HS-5 (cell line): ENCODE measurements around the gene GID8.

Source experiments
- DNase-seq: peaks from one replicate; pipeline ENCODE4 v3.0.0-alpha.2; 2012; ENCODE audit warnings: low read depth

GID8 gene

DNA sequence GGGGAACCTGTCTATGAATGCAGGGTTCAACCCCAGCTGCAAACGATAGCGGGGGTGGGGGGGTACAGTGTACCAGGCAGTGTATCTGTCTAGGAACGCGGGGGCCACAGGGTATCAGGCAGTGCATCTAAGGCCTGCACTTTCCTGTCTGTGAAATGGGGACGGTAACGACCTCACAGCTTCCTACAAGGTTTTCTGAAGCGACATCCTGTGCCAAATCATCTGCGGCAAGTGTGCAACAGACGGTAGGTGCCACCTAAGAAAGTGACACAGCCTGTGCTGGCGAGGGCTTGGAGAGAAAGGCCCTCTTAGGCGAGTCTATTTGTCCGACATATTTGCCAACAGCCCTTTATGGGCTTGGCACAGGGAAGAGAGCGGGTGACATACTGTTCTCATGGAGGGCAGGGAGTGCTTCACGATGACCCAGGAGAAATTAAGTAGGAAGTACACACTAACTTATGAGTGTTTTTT lies 15.5 kb upstream of the GID8 start:
- DNase-seq: no peak

DNA sequence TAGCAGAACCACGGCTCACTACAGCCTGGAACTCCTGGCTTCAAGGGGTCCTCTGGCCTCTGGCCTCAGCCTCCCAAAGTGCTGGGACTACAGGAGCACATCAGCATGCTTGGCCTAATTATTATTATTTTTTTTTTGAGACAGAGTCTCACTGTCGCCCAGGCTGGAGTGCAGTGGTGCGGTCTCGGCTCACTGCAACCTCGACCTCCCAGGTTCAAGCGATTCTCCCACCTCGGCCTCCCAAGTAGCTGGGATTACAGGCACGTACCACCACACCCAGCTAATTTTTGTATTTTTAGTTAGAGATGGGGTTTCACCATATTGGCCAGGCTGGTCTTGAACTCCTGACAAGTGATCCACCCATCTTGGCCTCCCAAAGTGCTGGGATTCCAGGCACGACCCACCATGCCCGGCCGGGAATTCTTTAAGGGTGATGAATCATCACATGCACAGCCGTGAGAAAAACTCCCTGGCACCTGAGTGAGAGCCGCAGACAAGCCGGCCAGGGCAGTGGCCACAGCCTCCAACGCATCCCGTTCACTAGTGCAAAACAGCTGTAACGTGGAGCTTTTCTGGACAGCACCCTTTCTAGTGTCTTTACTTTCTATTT lies 14.8 kb upstream of the GID8 start:
- peak; percentile 46 for DNase-seq

DNA sequence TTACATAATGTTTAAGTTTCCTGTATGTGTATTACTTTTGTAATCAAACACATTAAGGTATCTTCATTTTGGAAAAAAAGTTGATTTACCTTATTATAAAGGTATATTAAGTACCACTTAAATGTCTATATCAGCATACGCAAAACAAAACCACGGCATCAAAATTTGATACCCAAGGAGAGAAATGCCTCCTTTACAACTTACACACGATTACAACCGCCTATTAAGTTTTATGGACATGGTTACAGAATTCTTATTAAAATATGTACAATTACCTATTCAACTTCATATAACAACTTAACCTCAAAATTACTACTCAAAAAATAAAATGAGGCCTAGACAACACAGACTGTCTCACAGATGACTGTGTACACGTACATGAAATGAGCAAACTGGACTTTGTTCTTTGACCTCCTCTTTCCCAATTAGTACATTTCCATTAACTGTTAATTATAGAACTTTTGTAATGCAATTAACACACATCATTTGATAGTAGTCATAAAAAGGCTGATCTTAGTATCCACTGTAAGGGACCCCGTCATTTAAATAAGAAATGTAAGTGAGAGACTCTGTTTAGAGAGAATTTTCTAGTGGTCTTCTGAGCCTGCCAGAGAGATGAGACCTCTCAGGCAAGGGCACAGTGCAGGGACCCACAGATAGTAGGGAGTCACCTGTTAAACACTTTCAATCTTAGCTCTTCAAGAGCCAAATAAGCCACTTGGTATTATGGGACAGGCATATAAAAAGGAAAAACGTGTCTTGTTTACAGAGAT lies 14.1 kb upstream of the GID8 start:
- DNase-seq: no peak

DNA sequence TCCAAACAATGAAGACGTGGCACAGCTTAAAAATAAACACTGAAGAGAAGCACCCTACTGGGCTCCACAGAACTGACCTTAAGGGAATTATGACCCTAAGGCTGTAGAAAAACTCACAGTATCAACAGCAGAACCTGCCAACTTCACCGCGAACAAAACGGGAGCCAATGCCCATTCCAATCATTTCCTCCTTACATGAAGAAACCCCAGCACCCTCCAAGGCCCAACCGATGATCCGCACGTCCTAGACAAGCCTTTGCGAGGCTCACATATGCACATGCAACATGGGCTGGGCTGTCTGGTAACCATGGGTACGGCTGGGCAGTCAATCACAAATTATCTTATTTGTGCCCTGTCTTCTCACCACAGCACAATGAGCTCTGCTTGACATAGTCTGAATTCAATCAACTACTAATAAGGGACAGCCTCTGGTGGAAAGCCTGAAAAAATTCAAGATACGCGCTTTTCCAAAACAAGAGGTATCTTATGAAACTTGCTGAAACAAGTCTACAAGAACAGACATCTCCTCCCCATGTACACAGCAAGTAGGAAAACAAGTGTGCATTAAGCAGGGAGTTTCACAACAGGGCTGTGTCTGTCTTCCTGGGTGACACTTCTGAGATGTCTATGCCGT lies 13.4 kb upstream of the GID8 start:
- DNase-seq: no peak

DNA sequence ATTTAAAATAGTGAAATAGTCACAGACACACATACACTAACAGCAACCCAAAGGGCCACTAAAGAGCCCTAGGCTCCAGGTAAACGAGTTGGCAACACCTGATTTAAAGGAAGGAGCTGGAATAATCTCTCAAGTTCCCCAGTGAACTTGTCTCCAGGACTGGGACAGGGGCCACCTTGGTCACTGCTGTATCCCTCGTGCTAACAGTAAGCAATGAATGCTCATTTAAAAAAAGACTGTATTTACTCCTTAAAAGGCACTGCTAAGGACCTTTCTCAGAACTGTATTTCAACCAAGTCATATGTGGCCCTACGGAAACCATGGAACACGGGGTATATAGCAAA lies 12.9 kb upstream of the GID8 start:
- no peak for DNase-seq

DNA sequence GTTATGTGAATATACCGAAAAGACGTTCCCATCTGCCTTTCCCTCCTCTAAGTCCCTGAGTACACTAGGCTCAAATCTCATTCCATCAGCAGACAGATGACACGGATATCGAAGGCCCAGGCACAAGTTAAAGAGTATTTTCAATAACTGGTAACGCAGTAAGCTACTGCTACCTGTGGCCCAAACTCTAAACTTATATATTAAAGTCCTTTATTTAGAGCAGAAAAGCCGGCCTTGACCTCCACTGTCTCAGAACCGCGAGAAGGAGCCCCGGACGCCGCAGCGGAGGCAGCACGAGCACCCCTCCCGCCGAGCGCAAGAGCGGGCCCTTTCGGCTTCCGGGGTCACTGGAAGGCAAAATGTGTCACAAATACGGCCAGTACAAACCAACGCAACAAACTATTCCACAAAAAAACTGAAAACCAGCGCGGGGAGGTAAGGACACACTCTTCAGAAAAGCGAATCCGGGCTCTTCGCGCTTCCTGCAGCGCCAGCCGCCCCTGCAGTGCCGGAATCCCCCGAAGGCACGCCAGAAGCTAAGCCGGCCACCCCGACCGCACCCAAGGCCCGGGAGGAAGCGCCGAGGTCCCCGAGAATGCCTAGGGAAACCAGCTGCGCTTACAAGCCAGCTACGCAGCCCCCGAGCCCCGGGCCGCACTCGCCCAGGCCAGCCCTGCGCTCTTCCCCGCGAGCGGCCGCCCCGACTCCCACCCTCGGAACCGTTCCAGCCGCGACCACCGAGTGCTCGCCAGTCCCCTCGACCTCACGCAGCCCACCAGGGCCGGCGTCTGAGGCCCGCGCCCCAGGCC lies 12.3 kb upstream of the GID8 start:
- peak; percentile 23 for DNase-seq

DNA sequence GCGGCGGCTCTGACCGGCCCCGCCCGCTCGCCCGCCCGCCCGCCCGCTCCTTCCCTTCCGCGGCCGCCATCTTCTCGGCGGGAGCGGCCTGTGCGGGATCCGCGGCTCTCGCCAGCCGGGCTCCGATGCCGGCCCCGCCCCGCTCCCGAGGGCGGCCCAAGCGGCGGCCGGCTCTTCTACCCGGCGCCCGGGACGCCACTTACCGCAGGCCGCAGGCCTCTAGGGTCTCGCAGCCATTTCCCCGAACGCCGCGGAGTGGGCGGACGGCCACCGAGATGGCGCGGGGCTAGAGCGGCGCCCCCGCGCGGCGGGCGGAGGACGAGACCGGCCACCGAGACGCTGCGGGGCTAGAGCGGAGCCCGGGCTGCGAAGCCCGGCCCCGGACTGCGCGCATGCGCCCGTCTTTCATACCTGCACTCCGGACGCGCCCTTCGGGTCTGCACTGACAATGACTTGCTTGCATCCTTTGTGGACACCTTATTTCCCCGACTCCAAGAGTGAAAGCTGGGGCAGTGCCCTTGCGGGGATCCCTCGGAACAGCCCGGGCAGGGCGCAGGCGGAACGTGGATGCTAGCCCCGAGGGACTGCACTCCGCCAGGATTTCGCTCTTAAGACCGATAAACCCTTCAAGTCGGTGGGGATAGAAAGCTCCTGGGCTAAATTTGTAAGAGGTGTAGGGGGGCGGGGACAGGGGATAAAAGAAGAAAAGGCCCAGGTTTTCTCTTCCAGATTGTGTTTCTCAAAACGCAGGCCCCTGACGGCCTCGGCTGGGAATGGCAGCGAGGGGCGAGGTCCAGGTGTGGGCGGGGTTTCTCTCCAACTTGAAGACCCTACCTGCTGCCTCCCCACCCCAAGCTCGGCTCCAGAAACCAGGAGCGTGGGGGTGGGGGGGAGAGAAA lies 11.5 kb upstream of the GID8 start, which contains the start of gene DIDO1:
DIDO1 (minus strand) TSS at position 277 of the 899 bp plus-strand sequence.
- DNase-seq: peak; percentile 59

DNA sequence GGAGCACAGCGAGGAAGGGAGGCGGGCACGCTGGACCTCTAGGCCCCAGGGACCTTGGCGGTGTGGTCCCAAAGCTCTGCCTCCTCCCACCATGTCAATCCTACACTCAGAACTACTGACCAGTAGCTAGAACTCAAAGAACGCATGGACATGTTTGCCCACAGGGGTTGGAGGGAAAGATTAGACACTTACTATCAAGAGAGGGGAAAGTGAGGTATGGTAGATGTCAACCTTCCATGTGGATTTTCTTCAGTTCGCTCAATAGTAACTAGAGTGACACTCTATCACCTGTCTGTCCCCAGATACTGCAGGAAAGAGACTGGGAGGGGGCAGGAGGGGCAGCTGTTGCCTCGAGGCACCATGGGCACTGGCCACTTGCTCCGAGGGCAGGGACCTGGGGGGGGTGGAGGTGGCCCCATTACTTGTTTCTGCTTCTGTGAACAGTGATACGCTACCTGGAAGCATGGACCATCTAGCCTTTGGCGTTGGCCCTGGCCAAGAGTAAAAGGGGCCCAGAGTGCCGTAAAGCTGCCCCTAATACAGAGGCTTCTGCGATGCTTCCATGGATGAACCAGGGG lies 10.7 kb upstream of the GID8 start:
- DNase-seq: no peak

DNA sequence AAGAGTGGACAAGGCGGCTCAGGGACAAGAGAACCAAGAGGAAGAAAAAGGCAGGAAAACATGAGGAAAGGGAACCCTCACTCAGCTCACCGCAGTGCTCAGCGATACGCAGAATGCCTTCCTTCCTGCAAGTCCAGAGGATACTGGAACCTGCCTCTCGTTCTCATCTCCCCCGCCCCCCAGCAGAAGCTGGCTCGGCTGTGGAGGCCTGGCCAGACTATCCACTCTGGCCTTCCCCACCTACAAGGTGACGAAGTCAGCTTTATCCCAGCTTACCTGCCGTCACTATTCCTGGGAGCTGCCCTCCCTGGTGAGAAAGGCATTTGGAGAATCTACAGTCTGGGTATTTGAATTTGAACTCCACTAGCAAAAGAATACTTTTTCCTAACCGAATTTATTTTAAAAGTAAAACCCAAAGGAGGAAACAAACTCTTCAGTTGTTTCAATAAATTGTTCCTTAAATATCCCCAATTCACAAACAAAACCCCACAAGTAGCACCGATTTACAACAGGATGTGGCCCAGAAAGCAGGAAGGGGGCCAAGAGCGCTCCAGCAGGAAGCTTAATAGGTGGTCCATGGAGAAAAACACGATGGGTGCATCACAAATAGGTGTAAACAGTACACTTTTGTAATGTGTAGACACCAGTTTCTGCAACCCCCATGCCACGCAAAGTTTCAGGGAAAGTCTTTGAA lies 9.6 kb upstream of the GID8 start:
- DNase-seq: no peak

DNA sequence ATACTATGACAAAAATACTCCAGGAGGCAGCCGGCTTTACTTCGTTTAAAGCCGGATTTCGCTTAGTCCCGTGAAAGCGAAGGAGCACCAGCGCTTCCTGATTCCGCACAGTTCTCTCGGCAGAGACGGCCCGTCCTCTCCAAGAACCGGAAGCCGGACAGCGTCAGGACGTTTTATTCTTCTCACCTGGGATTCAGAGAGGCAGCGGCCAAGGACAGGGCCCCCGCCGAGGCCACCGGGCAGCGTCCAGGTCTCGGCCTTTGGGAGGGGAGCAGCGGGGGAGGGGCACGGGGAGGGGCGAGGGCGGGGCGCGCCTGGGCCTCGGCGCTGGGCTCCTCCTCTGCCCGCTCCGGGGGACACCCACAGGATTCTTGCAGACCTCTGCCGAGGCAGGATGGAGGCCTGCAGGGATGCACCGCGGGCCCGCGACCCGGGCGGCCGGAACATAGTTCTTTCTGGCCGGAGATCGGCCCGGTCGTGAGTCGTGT lies 8.9 kb upstream of the GID8 start:
- DNase-seq: no peak

DNA sequence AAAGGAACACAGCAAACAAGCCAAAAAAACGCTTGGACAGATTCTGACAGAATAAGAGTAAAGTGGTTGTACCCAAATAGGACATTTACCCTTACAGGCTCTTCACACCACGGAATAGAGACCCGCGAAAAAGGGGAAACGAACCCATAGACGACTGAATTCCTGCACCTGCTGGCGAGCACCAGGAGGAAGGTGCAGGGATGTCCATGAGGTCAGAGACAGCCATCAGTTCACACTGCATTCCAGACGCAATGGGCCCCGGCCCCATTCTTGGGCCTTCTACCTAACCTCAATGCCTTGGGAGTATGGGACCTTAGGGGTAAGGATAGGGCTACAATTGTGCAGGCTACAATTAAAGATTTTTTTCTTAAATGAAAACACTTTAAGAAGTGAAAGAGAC lies 6.5 kb upstream of the GID8 start:
- no peak for DNase-seq

DNA sequence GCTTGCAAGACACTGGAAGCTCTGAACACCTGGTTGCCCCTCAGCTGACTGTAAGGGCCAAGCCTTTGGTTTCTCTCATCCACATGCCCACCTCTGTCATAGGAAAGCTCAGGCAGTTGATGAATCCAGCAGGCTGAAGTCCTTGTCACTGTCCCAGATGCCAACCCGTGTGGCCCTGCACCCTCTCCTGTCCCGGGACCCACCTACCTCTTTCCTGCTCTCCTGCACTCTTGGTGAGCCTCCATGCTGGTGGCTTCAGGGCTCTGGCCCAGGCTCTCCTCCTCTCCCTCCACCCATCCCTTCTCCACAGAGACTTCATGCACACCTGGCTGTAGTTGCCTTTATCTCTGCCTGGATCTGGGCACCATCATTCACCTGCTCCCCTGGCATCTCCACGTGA lies 4.0 kb upstream of the GID8 start:
- DNase-seq: no peak

DNA sequence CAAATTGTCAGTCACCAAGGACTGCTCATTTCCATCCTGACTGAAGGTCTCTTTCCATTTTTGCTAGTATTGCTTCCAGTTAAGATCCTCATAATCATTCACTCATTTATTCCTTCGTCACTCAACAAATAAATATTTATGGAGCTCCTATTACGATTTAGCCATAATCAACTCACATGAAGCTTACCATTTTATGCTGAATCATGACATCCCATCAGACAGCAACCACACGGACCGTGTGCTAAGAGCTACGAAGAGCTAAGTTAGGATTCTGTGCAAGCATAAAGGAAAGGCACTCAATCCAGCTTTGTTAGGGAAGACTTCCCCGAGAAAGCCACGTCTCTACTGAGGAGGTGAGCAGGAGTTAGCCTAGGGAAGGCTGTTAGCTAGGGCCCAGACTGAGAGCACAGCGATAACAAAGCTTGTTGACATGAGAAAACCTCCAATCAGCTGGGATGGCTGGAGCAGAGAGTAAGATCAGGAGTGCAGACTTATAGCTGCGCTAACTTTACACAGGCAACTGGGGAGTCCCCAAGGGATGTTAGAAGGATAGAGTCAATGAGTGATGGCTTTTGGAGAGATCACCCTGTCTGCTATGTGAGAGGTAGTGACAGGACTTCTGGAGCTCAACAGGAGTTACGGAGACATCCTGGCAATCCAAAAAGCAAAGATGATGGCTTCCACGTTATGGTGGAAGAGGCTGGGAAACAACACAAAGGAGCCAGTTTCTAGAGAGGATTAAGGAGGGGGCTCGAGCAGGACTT lies 2.6 kb upstream of the GID8 start:
- DNase-seq: no peak

DNA sequence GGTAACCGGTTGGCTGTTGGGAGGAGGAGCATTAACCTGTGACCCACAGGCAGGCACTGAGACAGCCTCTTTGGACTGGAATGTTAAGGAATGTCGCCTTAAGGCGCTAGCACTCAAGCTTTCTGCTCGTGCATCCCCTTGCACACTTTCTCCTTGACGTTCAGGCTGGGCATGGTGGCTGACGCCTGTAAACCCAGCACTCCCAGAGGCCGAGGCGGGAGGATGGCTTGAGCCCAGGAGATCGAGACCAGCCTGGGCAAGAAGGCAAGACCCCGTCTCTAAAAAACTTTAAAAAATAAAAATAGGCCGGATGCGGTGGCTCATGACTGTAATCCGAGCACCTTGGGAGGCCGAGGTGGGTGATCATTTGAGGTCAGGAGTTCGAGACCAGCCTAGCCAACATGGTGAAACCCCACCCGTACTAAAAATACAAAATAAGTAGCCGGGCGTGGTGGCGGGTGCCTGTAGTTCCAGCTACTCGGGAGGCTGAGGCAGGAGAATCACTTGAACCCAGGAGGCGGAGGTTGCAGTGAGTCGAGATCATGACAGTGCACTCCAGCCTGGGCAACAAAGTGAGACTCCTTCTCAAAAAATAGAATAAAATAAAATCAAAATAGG lies 1.9 kb upstream of the GID8 start:
- DNase-seq: no peak

DNA sequence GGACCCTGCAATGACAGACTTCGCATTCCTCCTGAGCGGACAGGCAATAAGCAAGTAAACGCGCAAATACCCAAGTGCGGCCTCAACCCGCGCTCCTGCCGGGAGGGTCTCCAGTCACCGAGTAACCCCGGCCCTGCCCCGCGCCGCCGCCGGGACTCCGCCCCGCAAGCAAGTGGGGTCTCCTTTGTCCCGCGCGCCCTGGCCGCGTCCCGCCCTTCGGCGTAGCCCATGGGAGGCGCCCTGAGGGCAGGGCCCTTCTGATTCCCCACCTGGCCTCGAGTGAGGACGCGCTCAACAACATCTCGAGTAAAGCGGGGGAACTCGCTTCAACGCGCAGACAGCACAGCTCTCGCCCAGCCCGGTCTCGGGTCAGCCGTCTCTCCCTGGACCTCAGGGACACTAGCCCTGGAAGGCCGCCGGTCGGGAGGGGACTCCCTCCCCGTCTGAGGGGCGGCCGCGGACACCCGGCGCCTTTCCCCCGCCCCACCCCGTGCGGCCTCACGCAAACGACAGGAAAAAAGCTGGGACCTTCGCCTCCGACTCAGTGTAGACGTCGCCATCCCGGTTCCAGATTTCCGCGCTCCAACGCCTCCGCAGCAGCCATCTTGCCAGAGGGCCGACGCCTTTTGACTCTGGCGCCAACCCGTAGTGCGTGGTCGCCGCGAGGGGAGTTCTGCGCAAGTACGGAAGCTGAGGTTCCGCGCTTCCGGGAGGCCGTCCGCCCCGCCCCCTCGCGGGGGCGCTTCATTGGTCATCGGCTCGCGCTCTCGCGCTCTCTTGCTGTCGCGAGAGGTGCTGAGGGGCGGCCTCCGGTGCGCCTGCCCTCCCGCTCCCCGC lies 461 bp upstream of the GID8 start:
- peak; percentile 90 for DNase-seq

DNA sequence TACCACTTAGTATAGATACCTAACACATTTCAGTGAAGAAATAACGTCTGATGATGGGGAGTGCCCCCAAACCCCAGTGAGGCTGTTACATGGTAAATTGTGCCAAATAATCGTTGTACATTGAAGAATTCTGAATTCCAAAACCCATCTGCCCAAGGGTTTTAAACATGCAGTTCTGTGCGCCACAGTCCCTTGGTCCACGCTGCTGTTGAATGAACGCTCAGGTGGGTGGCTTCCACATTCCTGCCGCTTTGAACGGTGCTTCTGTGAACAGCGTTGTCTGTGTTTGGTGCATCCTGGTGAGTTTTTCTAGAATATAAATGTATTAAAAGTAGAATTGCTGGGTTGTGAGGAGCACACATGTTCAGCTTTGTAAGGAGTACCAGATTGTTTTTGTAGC lies 2.9 kb downstream of the GID8 start:
- no peak for DNase-seq

DNA sequence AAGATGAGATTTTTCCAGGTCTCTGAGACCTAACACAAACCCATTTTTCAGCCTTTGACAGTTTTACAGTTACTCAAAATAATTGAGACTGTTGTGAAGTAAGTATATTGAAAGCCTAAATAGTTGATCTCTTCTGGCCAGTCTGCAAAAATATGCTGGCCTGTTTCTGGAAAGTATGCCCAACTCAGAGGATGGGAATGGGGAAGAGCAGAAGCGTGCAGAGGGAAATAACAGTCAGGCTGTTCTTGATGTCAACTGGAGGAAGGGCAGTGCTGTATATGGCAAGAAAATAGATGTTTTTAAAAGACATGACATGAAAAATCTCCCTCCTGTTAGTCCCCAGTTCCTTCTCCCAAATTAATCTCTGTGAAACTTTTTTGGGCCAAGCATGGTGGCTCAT lies 3.8 kb downstream of the GID8 start:
- DNase-seq: no peak

DNA sequence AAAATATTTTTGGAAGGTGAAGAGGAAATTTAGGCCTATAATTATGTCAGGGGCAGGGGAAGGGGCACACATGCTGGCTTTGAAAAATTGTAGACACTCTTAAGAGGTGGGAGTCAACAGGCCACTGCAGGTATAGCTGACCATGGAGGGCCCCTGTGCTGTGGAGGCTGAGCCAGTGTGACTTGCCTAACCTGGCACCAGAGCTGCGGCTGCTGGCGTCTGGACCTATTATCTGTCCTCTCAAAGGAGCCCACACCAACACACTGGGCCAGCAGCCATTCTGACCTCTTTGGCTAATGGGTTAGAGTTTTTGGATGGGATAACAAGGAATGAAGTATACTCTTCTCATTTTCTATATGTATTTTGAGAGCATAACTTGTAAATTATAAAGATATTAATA lies 4.5 kb downstream of the GID8 start:
- DNase-seq: no peak
